ENCODE results near the gene FAM222A. TPM values are rescaled to one million over a fixed set of nuclear protein-coding genes. Genes with fewer than 3 reads are reported as not detected.

FAM222A gene
- total RNA-seq, 2 donors from 2014 or later, result 21.6 to 24.4 TPM

GRCh38 chr12:109793411-109793810 is 79.8 kb downstream of the FAM222A start:
- Histone ChIP-seq H3K27me3 (ENCODE audit: control insufficient read depth, insufficient read depth, low read length, poor library complexity, severe bottlenecking) (no peaks in the 10 kb centered on the region), H3K9me3 (ENCODE audit: control insufficient read depth, low read length) (no peaks in the 10 kb centered on the region), H3K4me1 (ENCODE audit: control insufficient read depth, insufficient read depth, low read length) (no peaks in the 10 kb centered on the region), H3K9ac (ENCODE audit: extremely low read depth, low read length, poor library complexity, severe bottlenecking) (no peak overlapping the region), H3K27ac (ENCODE audit: low read depth, low read length) (no peak overlapping the region), H3K4me3 (ENCODE audit: low read length) (no peak overlapping the region), H3K36me3 (ENCODE audit: control insufficient read depth, insufficient read depth, low read length) (peaks cover 6% of the 10 kb centered on the region)
- H3K9me3 Mint-ChIP-seq, result no peaks in the 10 kb centered on the region
- peak; percentile 41 for DNase-seq
- H3K4me1 Mint-ChIP-seq, result no peaks in the 10 kb centered on the region
- TF ChIP-seq CTCF (conservative IDR thresholded peaks at IDR 0.05), result no peak
- no peak overlapping the region for H3K4me3 Mint-ChIP-seq
- WGBS, 2 experiments (ENCODE audit: insufficient coverage in 1 of 2, insufficient read length in 1 of 2), result 56 to 58% methylated on average over 3 to 4 of the region's 4 CpGs
- peaks cover 34% of the 10 kb centered on the region for H3K36me3 Mint-ChIP-seq (ENCODE audit: low read depth)
- no peaks in the 10 kb centered on the region for H3K27me3 Mint-ChIP-seq (ENCODE audit: insufficient read depth)
- H3K27ac Mint-ChIP-seq, result no peak overlapping the region

DNA sequence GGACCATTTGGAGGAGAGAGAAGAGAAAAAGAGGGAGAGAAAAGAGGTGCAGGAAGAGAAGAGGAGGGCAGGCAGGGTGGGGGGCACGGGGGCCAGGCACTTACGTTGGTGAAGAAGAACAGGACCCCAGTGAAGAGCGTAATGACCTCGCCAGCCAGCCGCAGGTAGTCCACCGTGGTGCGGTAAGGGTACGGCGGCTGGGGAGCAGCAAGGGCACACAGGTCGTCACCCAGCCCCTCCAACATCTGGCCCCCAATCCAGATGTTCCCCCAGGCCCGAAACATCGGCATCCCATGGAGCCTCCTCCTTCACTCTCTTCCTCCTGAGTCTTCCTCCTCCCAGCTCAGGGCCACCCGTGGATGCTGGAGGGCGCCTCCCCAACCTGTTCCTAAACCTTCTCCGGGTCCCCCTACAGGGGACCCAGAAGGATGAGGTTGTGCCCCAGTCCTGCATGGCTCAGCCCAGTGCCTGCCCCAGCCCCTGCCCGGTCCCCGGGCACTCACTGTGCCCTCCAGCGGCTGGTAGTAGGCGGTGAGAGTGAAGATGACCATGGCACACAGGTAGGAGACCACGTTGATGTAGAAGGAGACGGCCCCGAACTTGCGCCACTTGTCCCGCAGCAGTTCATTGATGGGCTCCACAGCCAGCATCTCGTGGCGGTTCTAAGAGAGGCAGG is 80.3 kb downstream of the FAM222A start:
- DNase-seq, result peak; percentile 51
- Histone ChIP-seq H3K9ac (ENCODE audit: extremely low read depth, low read length, poor library complexity, severe bottlenecking) (no peak overlapping the region), H3K4me1 (ENCODE audit: control insufficient read depth, insufficient read depth, low read length) (no peaks in the 10 kb centered on the region), H3K9me3 (ENCODE audit: control insufficient read depth, low read length) (no peaks in the 10 kb centered on the region), H3K27ac (ENCODE audit: low read depth, low read length) (no peak overlapping the region), H3K27me3 (ENCODE audit: control insufficient read depth, insufficient read depth, low read length, poor library complexity, severe bottlenecking) (no peaks in the 10 kb centered on the region), H3K4me3 (ENCODE audit: low read length) (no peak overlapping the region), H3K36me3 (ENCODE audit: control insufficient read depth, insufficient read depth, low read length) (peaks cover 10% of the 10 kb centered on the region)
- WGBS, 2 experiments (ENCODE audit: insufficient coverage in 1 of 2, insufficient read length in 1 of 2), result 92 to 95% methylated on average over 16 to 26 of the region's 26 CpGs
- no peak overlapping the region for H3K27ac Mint-ChIP-seq
- peaks cover 35% of the 10 kb centered on the region for H3K36me3 Mint-ChIP-seq (ENCODE audit: low read depth)
- TF ChIP-seq CTCF (conservative IDR thresholded peaks at IDR 0.05), result no peak
- no peaks in the 10 kb centered on the region for H3K4me1 Mint-ChIP-seq
- no peak overlapping the region for H3K4me3 Mint-ChIP-seq
- no peaks in the 10 kb centered on the region for H3K27me3 Mint-ChIP-seq (ENCODE audit: insufficient read depth)
- H3K9me3 Mint-ChIP-seq, result no peaks in the 10 kb centered on the region

GRCh38 chr12:109795023-109795422 is 81.4 kb downstream of the FAM222A start:
- Histone ChIP-seq H3K4me3 (ENCODE audit: low read length) (no peak overlapping the region), H3K4me1 (ENCODE audit: control insufficient read depth, insufficient read depth, low read length) (no peaks in the 10 kb centered on the region), H3K9me3 (ENCODE audit: control insufficient read depth, low read length) (no peaks in the 10 kb centered on the region), H3K27ac (ENCODE audit: low read depth, low read length) (no peak overlapping the region), H3K27me3 (ENCODE audit: control insufficient read depth, insufficient read depth, low read length, poor library complexity, severe bottlenecking) (no peaks in the 10 kb centered on the region), H3K9ac (ENCODE audit: extremely low read depth, low read length, poor library complexity, severe bottlenecking) (no peak overlapping the region), H3K36me3 (ENCODE audit: control insufficient read depth, insufficient read depth, low read length) (peaks cover 10% of the 10 kb centered on the region)
- Mint-ChIP-seq H3K9me3 (no peaks in the 10 kb centered on the region), H3K27me3 (ENCODE audit: insufficient read depth) (no peaks in the 10 kb centered on the region), H3K4me1 (no peaks in the 10 kb centered on the region), H3K36me3 (ENCODE audit: low read depth) (peaks cover 29% of the 10 kb centered on the region), H3K4me3 (no peak overlapping the region), H3K27ac (no peak overlapping the region)
- no peak for TF ChIP-seq CTCF (conservative IDR thresholded peaks at IDR 0.05)
- DNase-seq, result no peak
- WGBS, 2 experiments (ENCODE audit: insufficient coverage in 1 of 2, insufficient read length in 1 of 2), result 94 to 100% methylated on average over 2 of the region's 2 CpGs
